GM19023 (cell line): ENCODE results near the gene YDJC.
"Not testable (repeated sequence)": the region's sequence is repeated elsewhere in the genome, so short reads cannot be mapped to it uniquely, and the experiment has no call there.

ENCODE experiments used
- ATAC-seq: cut with Tn5 transposase; IDR thresholded peaks from one replicate; pipeline ENCODE4 v1.9.1; 2021; ENCODE audit warnings: mild to moderate bottlenecking, moderate library complexity; ENCODE audit not compliant: unreplicated experiment

YDJC gene

DNA sequence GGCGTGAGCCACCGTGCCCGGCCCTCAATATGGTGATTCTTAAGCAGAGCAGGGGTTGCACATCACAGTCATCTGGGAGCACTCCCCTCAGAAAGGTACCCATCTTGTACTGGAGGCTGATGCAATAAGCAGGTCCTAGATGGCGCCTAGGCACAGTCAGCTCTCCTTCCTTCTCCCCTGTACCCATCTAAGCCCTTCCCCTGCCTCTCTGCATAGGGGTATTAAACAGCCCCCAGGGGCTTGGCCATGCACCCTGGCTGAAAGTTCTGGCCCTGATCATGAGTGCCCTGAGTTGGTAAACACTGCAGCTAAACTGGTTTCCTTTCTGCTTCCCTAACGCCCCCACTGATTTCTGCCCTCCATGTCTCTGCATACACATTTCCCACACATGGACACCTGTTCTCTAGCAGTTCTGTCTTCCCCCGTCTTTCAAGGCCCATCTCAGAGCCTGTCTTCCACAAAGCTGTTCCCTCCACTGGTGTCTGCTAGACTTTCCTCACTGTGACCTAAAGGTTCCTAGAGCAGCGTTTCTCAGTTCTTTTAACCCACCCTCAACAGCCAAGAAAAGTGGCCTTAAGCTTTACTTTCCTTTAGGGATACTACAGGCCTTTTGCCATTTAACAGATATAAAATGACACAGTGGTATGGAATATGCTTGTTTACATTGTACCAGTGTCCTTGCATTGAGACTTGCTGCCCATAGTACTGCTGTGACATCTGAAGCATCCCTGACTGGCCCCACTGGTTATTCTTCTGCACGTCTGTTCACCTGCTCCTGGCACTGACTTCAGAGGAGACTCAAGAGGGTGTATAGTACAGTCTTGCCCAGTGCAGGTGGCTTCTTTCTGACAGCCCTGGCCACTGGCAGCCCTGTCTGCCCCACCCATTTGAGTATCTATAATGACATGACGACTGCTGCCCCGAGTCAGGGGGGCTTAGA is 46.8 kb downstream of the YDJC start:
- no peak for ATAC-seq

DNA sequence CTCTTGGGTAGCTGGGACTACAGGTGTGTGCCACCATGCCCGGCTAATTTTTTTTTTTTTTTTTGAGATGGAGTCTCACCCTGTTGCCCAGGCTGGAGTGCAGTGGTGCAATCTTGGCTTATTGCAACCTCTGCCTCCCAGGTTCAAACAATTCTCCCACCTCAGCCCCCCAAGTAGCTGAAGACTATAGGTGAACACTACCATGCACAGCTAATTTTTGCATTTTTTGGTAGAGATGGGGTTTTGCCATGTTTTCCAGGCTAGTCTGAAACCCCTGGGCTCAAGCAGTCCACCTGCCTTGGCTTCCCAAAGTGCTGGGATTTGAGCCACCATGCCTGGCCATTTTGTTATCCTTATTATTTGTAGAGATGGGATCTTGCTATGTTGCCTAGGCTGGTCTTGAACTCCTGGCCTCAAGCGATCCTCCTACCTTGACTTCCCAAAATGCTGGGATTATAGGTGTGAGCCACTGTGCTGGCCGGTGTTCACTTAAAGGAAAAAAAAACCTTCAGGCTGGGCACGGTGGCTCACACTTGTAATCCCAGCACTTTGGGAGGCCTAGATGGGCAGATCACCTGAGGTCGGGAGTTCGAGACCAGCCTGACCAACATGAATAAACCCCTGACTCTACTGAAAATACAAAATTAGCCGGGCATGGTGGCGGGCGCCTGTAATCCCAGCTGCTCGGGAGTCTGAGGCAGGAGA is 48.7 kb downstream of the YDJC start:
- ATAC-seq, result not testable (repeated sequence)

DNA sequence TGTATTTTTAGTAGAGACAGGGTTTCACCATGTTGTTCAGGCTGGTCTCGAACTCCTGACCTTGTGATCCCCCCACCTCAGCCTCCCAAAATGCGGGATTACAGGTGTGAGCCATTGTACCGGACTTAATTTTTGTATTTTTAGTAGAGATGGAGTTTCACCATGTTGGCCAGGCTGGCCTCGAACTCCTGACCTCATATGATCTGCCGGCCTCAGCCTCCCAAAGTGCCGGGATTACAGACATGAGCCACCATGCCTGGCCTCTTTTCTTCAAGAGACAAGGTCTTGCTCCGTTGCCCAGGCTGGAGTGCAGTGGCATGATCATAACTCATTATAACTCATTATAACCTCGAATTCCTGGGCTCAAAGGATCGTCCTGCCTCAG is 49.2 kb downstream of the YDJC start:
- not testable (repeated sequence) for ATAC-seq

DNA sequence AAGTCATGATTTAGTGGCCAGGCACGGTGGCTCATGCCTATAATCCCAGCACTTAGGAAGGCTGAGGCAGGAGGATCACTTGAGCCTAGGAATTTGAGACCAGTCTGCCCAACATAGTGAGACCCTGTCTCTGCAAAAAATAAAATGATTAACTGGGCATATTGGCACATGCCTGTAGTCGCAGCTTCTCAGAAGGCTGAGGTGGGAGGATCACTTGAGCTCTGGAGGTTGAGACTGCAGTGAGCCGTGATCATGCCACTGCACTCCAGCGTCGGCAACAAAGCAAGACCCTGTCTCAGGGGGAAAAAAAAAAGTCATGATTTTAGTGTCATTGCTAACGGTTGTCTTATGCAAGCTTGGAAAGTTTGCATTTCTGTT is 50.4 kb downstream of the YDJC start:
- ATAC-seq, result no peak
